AG04450 (cell line): ENCODE results near the gene DPP6. TPM values are rescaled to one million over a fixed set of nuclear protein-coding genes. Genes with fewer than 3 reads are reported as not detected.

ENCODE experiments used
- CTCF ChIA-PET: fragments of 300-600, 350-600 bp; formaldehyde crosslinking; extraction: SDS; loops from one replicate; lab custom pipeline; 2022; ENCODE audit warnings: antibody characterized with exemption, inconsistent platforms; lab: Charles Lee
- POLR2A ChIA-PET: fragments of 350-600 bp; formaldehyde crosslinking; extraction: SDS; loops from one replicate; lab custom pipeline; 2021; ENCODE audit warnings: antibody characterized with exemption, inconsistent platforms; lab: Yijun Ruan, JAX
- DNase-seq: peaks from one replicate; pipeline ENCODE4 v3.0.0-alpha.2; 2011; ENCODE audit warnings: low read depth, low spot score
- H3K27ac ChIP-seq: one replicate; pipeline ENCODE4 v1.5.1; 2012; ENCODE audit warnings: low read depth, low read length, control low read depth
- H3K27me3 ChIP-seq: one replicate; pipeline ENCODE4 v1.6.0; 2012; ENCODE audit warnings: low read length; ENCODE audit not compliant: control insufficient read depth, insufficient read depth
- H3K4me3 ChIP-seq: 2 replicates; pipeline ENCODE4 v1.5.1; 2011; ENCODE audit warnings: mild to moderate bottlenecking, low read depth, low read length, control low read depth
- H3K9me3 ChIP-seq: 2 replicates; pipeline ENCODE4 v1.5.1; 2012; ENCODE audit warnings: low read length; ENCODE audit not compliant: control insufficient read depth, insufficient read depth
- polyA plus RNA-seq: library from polyadenylated mRNA; depleted of rRNA; stranded (reverse); fragments of >200 nt; gene quantifications from 2 replicates; pipeline ENCODE4 v1.2.3, GENCODE V29; 2011
- TF ChIP-seq, protein P1 (sequence below): IDR thresholded peaks from 2 replicates; pipeline ENCODE4 v1.5.1; 2011; ENCODE audit warnings: low read depth, low read length, control low read depth, inconsistent platforms

The DPP6 gene
- polyA plus RNA-seq, 1 experiment, result not detected

DNA sequence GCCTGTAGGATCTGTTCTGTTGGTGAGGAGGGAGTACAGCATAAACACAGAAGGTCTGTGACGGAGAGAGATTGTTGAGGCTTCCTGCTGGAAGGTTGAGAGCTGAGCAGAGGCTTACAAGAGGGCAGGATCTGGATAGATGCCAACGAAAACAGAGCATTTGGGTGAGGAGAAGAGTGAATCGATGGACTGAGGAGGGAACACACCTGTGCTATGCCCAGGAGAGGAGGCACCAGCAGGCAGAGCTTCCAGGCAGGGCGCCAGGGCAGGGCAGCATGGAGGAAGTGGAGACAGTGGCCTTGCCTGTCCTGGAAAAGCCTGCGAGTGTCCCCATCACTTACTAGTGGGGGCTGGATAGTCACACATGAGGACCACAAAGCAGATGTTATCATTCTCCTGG is 667.8 kb downstream of the DPP6 start:
- H3K27ac ChIP-seq, result no peak overlapping the region
- peaks cover 45% of the 10 kb centered on the region for H3K9me3 ChIP-seq
- CTCF ChIA-PET, result no interaction called here
- H3K27me3 ChIP-seq, result no peaks in the 10 kb centered on the region
- TF ChIP-seq, protein P1, sequence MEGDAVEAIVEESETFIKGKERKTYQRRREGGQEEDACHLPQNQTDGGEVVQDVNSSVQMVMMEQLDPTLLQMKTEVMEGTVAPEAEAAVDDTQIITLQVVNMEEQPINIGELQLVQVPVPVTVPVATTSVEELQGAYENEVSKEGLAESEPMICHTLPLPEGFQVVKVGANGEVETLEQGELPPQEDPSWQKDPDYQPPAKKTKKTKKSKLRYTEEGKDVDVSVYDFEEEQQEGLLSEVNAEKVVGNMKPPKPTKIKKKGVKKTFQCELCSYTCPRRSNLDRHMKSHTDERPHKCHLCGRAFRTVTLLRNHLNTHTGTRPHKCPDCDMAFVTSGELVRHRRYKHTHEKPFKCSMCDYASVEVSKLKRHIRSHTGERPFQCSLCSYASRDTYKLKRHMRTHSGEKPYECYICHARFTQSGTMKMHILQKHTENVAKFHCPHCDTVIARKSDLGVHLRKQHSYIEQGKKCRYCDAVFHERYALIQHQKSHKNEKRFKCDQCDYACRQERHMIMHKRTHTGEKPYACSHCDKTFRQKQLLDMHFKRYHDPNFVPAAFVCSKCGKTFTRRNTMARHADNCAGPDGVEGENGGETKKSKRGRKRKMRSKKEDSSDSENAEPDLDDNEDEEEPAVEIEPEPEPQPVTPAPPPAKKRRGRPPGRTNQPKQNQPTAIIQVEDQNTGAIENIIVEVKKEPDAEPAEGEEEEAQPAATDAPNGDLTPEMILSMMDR, result no peak
- H3K4me3 ChIP-seq, result no peak overlapping the region
- POLR2A ChIA-PET, result no interaction called here
- DNase-seq, result no peak

DNA sequence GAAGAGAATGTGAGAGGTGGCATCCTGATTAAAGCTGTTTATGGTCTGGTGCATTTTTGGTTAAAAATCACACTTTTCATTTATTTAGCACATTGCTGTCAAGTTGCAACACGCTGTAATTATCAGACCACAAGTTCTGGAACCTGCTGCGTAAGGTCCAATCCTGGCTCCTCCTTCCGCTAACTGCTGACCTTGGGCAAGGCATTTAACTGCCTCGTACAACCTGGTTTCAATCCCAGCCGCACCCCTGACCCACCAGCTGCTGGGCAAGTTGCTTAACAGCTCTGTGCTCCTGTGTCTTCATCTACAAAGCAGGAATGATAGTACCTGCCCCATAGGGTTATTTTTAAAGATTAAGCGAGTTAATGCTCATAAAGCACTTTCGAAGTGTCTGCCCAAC is 668.9 kb downstream of the DPP6 start:
- TF ChIP-seq, protein P1, result no peak
- Histone ChIP-seq H3K9me3 (peaks cover 44% of the 10 kb centered on the region), H3K27ac (no peak overlapping the region), H3K27me3 (no peaks in the 10 kb centered on the region), H3K4me3 (no peak overlapping the region)
- ChIA-PET CTCF (no interaction called here), POLR2A (no interaction called here)
- DNase-seq, result no peak

DNA sequence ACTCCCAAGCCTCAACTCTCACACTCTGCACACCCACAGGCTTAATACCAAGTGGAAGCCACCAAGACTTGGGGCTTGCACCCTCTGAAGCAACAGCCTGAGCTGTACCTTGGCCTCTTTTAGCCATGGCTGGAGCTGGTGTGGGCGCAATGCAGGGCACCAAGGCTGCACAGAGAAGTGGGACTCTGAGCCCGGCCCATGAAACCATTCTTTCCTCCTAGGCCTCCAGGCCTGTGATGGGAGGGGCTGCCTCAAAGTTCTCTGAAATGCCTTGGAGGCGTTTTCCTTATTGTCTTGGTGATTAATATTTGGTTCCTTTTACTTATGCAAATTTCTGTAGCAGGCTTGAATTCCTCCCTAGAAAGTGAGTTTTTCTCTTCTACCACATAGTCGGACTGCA is 674.2 kb downstream of the DPP6 start:
- no peak overlapping the region for H3K4me3 ChIP-seq
- TF ChIP-seq, protein P1, result no peak
- no peaks in the 10 kb centered on the region for H3K27me3 ChIP-seq
- ChIA-PET POLR2A (no interaction called here), CTCF (no interaction called here)
- no peak for DNase-seq
- no peak overlapping the region for H3K27ac ChIP-seq
- peaks cover 43% of the 10 kb centered on the region for H3K9me3 ChIP-seq

DNA sequence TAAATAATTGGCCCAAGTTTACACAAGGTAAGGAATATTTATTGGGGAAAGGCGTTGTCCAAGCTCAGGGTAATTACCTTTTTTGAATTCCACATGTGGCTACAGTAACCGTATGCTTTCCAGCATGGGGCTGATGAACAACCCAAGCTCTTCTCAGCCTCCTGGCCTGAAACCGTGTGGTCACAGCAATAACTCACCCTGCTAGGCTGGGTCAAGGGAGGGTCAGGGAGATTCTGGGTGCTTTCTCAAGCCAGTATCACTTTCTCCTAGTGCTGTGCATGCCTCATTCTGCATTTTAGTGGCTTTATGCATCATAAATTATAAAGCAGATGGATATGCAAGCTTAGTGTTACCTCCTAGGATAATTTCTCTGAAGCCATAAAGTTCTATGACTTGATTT is 676.9 kb downstream of the DPP6 start:
- no peaks in the 10 kb centered on the region for H3K27me3 ChIP-seq
- no peak for DNase-seq
- ChIA-PET POLR2A (no interaction called here), CTCF (no interaction called here)
- no peak overlapping the region for H3K4me3 ChIP-seq
- no peak overlapping the region for H3K27ac ChIP-seq
- TF ChIP-seq, protein P1, result no peak
- H3K9me3 ChIP-seq, result peaks cover 46% of the 10 kb centered on the region

DNA sequence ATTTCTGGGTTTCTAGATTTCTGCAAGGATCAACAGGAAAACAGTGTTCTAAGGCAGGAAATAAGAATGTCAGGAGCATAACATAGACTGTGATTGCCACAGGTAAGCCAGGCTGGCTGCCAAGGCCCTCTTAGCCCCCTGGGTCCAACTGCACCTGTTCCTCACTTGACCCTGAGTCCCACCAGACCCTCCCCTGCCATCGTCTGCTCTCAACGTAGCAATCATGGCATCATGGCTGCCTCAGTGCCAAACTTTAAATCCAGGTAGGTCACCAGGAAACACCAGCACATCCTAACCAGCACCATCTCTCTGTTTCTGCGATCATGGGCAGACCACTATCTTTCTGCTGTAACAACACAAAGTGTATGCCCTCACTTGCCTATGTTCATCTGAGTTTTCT is 683.6 kb downstream of the DPP6 start:
- CTCF ChIA-PET, result no interaction called here

More for the DNA sequence above, 683.6 kb downstream of the DPP6 start:
- POLR2A ChIA-PET, result no interaction called here
- no peak for DNase-seq
- no peaks in the 10 kb centered on the region for H3K27me3 ChIP-seq
- TF ChIP-seq, protein P1, result no peak
- H3K9me3 ChIP-seq, result peaks cover 49% of the 10 kb centered on the region
- no peak overlapping the region for H3K27ac ChIP-seq
- H3K4me3 ChIP-seq, result no peak overlapping the region
